ENCODE measurements around the gene PI4K2B. TPM values are rescaled to one million over a fixed set of nuclear protein-coding genes. Genes with fewer than 3 reads are reported as not detected.

The PI4K2B gene
- total RNA-seq, 1 experiment from 2014 or later, result 10.3 TPM

DNA sequence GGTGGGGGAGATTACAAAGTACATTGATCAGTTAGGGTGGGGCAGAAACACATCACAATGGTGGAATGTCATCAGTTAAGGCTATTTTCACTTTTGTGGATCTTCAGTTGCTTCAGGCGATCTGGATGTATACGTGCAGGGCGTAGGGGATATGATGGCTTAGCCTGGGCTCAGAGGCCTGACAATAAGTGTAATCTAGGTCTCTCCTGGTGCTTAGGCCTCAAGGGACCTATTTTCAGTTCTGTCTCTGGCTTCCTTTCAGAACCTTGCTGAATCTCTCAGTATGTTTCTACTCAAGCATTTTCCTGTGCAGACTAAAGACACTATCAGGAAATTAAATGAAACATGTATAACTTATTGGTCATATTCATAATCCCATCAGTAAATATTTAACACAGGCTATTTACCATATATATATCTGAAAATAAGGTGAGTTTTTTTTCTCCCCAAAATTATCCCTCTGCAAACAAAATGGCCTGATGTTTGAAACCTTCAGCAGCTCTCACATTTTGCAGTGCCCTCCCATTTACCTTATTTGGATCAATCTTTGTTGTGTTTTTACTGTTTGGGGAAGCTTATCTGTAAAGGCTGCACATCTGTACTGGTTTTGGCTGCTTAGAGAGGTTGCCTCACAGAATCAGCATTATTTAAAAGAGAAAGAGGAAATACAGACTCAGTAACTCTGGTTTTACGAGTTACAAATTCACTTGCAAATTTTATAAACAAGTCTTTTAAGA lies 76.4 kb downstream of the PI4K2B start:
- no peak for DNase-seq
- H4K91ac ChIP-seq (ENCODE audit: insufficient read length, low read depth, low read length), result no peak overlapping the region
- H2BK5ac ChIP-seq (ENCODE audit: insufficient read length, low read length), result no peak overlapping the region
- no peaks in the 10 kb centered on the region for H3K4me1 ChIP-seq (ENCODE audit: insufficient read depth, low read length)
- no peaks in the 10 kb centered on the region for H3K27me3 ChIP-seq (ENCODE audit: insufficient read depth, low read length)
- H3K56ac ChIP-seq (ENCODE audit: insufficient read length, low read depth, low read length), result no peak overlapping the region
- H3K9me3 ChIP-seq (ENCODE audit: control insufficient read depth, low read depth, low read length), result no peaks in the 10 kb centered on the region
- Mint-ChIP-seq H3K4me3 (no peak overlapping the region), H3K36me3 (ENCODE audit: insufficient read depth in 1 of 3, low read depth in 3 of 3) (no peaks in the 10 kb centered on the region), H3K9me3 (peaks cover 0 to 4% of the 10 kb centered on the region in 2 experiments; a peak in 2 of 5 replicates), H3K4me1 (peaks cover 6 to 9% of the 10 kb centered on the region in 2 experiments), H3K27ac (no peak overlapping the region), H3K27me3 (ENCODE audit: low read depth) (peaks cover 3% of the 10 kb centered on the region)
- no peak overlapping the region for H4K5ac ChIP-seq (ENCODE audit: insufficient read length, low read depth, low read length)
- H2BK15ac ChIP-seq (ENCODE audit: low read depth, low read length), result no peak overlapping the region
- H2BK20ac ChIP-seq (ENCODE audit: low read depth, low read length, poor library complexity, severe bottlenecking), result no peak overlapping the region
- H4K8ac ChIP-seq (replicated peaks; ENCODE audit: insufficient read length, low read depth, low read length), result no peak overlapping the region
- H4K20me1 ChIP-seq (ENCODE audit: control insufficient read depth, insufficient read depth, insufficient read length), result no peaks in the 10 kb centered on the region
- no CpG with 5 or more reads among the region's 4 CpGs for WGBS (ENCODE audit: extremely low coverage, insufficient read length, low lambda C conversion rate)
- H2AK5ac ChIP-seq (ENCODE audit: insufficient read length, low read length), result no peak overlapping the region
- H3K4ac ChIP-seq (ENCODE audit: low read depth, low read length), result no peak overlapping the region
- no peaks in the 10 kb centered on the region for H3K23me2 ChIP-seq (ENCODE audit: insufficient read length, low read depth, low read length, poor library complexity, severe bottlenecking)
- H3K79me1 ChIP-seq (ENCODE audit: insufficient read depth, low read depth, low read length, poor library complexity, severe bottlenecking), result no peaks in the 10 kb centered on the region
- no peak overlapping the region for H3K23ac ChIP-seq (ENCODE audit: insufficient read length, low read depth, low read length)
- no peak overlapping the region for H3K9ac ChIP-seq (ENCODE audit: extremely low read depth, insufficient read length, low read length)
- H3K4me2 ChIP-seq (ENCODE audit: insufficient read depth, insufficient read length, low read length), result no peak overlapping the region
- TF ChIP-seq, protein P1, sequence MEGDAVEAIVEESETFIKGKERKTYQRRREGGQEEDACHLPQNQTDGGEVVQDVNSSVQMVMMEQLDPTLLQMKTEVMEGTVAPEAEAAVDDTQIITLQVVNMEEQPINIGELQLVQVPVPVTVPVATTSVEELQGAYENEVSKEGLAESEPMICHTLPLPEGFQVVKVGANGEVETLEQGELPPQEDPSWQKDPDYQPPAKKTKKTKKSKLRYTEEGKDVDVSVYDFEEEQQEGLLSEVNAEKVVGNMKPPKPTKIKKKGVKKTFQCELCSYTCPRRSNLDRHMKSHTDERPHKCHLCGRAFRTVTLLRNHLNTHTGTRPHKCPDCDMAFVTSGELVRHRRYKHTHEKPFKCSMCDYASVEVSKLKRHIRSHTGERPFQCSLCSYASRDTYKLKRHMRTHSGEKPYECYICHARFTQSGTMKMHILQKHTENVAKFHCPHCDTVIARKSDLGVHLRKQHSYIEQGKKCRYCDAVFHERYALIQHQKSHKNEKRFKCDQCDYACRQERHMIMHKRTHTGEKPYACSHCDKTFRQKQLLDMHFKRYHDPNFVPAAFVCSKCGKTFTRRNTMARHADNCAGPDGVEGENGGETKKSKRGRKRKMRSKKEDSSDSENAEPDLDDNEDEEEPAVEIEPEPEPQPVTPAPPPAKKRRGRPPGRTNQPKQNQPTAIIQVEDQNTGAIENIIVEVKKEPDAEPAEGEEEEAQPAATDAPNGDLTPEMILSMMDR (conservative IDR thresholded peaks at IDR 0.05), result no peak
- no peak overlapping the region for H3T11ph ChIP-seq (ENCODE audit: low read length)
- no peaks in the 10 kb centered on the region for H3K79me2 ChIP-seq (ENCODE audit: insufficient read depth, low read length)
- H3K14ac ChIP-seq (ENCODE audit: insufficient read depth, low read length), result no peak overlapping the region
- H3K18ac ChIP-seq (ENCODE audit: insufficient read length, low read depth, low read length), result no peak overlapping the region
- no peak overlapping the region for H2BK120ac ChIP-seq (ENCODE audit: low read depth, low read length, poor library complexity, severe bottlenecking)
- no peak overlapping the region for H2BK12ac ChIP-seq (ENCODE audit: insufficient read length, low read depth, low read length)
- no peak overlapping the region for H3K27ac ChIP-seq (ENCODE audit: insufficient read length, low read depth, low read length)
- no peak overlapping the region for H2AFZ ChIP-seq (ENCODE audit: low read length)

Measured in H9 (cell line).